Occipital lobe (tissue), 2 donors: ENCODE results near the gene DNMT3A. TPM values are rescaled to one million over a fixed set of nuclear protein-coding genes. Genes with fewer than 3 reads are reported as not detected.

Experiments used
- DNase-seq: peaks from one replicate; lab custom pipeline; 2025; lab: John Stamatoyannopoulos, UW
- total RNA-seq: library from RNA; depleted of rRNA; stranded (reverse); fragments of >200 nt; gene quantifications from one replicate; pipeline ENCODE4 v1.2.3, GENCODE V29; 2014

The DNMT3A gene
- total RNA-seq, 1 donor from 2014 or later: 53.3 TPM

- DNase-seq: no peak
Observed at GRCh38 chr2:25240636-25241035, 101.1 kb downstream of the DNMT3A start.

DNA sequence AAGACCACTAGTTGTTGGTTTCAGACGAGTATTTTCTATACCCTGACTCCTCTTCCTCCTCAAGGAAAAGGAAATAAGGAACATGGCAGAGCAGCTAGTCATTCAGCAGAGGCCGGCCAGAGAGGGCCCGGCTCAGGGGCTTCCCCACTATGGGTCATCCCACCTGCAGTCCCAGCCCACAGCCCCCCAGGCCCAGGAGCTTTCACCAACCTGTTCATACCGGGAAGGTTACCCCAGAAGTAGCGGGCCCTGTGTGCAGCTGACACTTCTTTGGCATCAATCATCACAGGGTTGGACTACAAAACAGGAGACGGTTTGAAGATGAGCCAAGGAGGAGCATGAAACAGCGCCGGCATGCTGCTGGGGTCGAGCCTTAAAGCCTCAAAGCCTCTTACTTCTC lies 102.8 kb downstream of the DNMT3A start:
- no peak for DNase-seq

DNA sequence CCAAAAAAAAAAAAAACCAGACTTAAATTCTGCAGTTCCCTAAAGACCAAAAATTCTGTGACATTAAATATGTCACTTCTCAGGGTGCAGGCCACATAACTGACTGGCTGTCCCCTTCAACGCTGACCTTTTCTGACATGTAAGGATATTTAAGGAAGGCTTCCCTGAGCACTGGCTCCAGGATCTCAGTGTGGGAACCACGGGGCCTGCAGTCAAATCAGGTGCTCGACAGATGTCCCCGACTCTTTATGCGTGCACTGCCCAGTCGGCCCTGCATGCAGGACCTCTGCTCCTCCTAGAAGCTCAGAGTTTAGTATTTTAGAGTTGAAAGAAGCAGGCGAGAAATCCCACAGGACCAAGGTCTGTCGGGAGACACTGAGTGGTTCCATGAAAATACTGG lies 104.0 kb downstream of the DNMT3A start:
- no peak for DNase-seq

GRCh38 chr2:25236736-25237135 lies 105.0 kb downstream of the DNMT3A start:
- DNase-seq: no peak

- DNase-seq: no peak
Observed at GRCh38 chr2:25234738-25235137, 107.0 kb downstream of the DNMT3A start.

GRCh38 chr2:25233916-25234605 lies 107.7 kb downstream of the DNMT3A start:
- no peak for DNase-seq

GRCh38 chr2:25232248-25232825 lies 109.4 kb downstream of the DNMT3A start:
- no peak for DNase-seq

GRCh38 chr2:25230948-25231311 lies 110.8 kb downstream of the DNMT3A start:
- no peak for DNase-seq

GRCh38 chr2:25230198-25230947 lies 111.4 kb downstream of the DNMT3A start:
- no peak for DNase-seq

DNA sequence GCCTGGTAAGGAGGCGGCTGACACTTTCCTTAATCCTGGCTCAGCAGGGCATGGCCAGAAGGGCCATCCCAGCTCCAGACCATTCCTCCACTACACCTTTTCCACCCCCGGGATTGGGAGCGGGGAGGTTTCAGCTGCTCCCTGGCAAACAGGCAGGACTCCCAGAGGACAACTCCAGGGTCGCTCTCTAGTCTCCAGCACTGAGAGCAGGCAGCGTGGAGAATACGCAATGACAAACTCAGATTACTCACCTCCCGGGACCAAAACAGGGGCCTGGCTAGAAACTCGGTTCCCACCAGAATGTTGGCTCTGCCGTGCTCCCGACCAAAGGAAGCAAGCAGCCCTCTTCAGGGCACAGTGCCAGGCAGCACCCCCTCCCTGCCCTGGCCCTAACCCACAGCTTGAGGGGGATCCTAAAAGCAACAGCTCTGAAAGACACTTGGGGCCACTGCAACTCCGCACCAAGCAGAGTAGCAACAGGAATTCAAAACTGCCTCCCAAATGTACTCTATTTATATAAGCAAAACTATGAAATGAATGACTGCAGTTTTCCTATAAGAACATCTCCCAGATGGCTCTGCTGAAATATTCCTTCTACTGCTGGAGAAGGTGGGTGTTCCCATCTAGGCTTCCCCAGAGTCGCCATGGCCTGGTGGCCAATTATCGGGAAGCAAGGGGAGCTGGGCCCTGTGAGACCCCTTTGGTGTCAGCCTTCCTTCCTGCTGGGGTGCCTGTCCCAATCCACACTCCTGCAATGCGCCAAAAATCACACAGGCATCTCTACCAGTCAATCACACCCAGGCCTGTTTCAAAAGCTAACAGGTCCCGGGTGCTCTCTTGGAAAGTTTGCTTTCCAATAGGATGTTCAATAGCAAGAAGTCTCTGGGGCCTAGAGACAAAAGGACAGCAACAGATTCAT lies 112.2 kb downstream of the DNMT3A start:
- no peak for DNase-seq

DNA sequence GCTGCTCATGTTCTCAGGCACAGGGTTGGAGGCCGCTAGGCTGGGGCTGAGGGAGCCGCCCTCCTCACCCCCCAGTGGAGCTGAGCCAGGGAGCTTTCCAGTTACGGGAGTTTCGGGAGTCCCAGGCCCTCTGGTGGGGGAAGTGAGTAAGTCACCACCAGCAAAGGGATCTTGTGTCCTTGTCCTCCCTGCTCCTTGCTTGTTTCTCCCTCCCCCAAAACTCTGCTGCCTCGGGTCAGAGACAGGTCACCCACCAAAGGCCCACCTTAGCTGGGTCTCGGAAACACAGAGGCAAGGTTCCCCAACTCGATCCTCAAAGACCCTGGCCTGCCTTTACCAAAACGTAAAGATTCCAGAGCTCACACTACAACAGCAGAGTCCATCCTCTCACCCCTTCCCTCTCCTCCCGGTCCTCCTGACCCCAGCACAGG lies 112.9 kb downstream of the DNMT3A start:
- DNase-seq: peak; percentile 38

DNA sequence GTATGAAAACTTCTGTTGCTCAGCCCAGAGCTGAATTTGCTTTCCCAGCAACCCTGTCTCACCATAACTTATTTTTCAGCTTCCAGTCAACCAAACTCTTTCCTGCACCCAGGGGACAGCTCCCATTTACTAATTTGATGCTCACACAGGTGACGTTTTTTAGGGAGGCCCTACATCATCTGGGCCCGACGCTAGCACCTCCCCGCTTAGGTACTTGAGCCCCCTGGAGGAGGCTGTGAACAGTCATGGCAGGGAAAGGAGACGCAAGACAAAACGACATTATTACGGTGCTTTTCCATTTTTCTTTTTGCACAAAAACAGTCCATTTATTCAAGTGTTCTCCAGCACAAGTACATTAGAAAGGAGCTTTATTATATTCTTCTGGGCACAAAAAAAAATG lies 114.1 kb downstream of the DNMT3A start:
- no peak for DNase-seq

DNA sequence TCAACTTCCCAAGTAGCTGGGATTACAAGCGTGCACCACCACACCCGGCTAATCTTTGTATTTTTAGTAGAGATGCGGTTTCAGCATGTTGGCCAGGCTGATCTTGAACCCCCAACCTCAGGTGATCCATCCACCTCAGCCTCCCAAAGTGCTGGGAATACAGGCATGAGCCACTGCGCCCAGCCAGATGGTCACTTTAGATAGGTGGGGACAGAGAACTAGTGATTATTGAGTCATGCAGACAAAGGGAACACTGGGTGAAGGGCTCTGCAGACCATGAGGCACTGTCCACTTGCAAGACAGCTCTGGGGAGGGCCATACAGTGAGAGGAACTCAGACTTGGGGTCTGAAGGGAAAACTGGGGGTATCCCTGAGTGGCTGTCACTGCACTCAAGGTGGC lies 114.9 kb downstream of the DNMT3A start:
- DNase-seq: no peak

- DNase-seq: no peak
Observed at GRCh38 chr2:25222477-25223121, 119.1 kb downstream of the DNMT3A start.

DNA sequence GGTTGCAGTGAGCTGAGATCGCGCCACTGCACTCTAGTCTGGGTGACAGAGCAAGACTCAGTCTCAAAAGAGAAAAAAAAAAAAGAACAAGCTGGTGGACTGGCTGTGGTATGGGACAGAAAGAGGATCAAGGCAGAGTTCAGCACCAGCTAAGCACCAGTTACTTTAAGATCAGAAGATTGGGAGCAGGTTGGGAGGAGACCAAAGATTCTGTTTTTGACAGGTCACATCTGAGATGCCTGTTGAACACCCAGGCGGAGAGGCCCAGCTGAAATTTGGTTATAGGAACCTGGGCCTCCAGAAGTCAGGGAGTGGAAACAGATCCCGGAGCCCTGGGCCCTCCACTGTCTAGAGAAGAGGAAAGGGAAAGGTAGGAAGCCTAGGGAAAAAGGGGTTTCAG lies 120.1 kb downstream of the DNMT3A start:
- no peak for DNase-seq

DNA sequence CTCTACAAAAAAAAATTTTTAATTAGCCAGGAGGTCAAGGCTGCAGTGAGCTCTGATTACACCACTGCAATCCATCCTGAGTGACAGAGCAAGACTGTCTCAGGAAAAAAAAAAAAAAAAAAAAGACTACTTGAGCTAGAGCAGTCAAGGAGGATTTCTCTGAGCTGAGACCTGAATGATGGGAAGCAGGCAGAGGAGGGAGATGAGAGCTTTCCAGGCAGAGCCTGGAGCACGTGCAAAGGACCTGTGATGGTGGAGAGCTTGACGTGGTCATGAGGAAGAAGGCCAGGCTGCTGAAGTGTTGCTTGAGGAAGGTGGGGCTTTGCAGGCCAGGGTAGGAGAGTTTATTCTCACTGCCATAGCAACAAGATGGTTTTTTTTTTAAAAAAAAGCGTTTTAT lies 121.4 kb downstream of the DNMT3A start:
- no peak for DNase-seq

GRCh38 chr2:25219621-25220020 lies 122.1 kb downstream of the DNMT3A start:
- DNase-seq: no peak

DNA sequence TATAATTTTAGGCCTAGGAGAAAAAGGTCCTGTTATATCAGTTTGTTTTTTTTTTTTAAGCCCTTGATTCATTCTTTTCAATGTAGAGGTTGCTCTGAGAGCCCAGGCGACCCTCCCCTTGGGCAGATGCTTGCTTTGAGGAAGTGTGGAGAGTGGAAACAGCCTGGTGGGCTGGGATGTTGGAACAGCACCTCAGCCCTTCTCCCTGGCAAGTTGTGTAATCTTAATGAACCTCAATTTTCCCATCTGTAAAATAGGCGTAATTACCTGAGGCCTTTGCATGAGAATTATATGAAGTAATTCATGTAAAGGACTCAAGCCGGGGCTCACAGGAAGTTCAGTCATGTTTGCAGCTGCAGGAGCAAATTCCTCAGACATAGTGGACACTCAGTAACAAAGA lies 123.6 kb downstream of the DNMT3A start:
- no peak for DNase-seq

- DNase-seq: no peak
Observed at GRCh38 chr2:25215948-25216679, 125.6 kb downstream of the DNMT3A start.

DNA sequence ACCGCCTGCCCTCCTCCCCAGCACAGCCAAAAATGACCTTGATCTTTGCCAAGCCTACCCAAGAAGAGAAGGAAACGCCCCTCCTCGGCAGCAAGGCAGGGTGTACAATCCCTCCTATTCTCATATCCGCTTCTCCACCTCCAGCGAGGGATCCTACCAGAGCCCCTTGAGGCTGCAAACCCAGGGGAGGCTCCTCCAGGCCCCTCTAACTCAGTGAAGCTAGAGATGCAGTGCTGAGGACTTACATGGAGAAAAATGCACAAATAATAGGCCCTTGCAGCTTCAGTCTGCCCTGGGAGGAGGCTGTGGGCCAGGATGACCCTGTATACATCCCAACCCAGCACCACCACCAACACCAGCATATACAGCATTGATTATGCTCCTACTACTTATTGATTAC lies 126.5 kb downstream of the DNMT3A start:
- DNase-seq: no peak

DNA sequence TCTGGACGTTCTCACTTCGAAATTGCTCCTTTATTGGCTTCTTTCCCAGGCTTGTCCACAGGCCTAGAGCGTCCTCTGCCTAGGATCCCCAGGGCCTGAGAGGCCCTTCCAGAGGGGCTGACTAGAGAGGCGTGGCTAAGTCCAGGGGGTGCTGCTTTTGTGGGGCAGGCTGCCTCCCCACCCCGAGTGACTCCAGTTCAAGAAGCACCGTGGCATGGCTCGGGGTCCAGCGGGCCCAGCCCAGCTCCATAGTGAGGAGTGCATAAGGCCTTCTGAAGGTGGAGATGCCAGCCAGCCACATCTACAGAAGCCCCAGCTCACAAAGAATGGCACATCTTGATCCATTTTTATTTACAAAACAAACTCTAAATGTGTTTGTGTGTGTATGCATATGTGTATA lies 128.5 kb downstream of the DNMT3A start:
- DNase-seq: no peak
